ENCODE measurements around the gene NLRP5.

DNA sequence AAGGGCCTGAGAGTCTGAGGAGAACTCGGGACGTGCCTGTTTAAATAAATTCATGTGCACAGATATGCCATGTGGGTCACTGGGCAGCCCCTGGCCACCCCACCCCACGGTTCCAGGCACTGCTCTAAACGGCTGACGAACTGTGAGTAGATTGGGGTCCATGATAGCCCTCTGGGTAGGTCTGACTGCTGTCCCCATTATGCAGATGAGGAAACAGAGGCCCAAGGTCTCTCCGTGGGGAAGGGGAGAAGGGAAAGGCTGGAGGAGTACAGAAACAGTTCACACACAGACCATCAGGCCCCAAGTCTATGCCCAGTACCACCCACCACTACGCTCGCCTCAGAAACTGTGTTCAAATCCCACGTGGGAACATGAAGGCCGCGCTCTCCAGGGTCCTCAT lies 120.4 kb downstream of the NLRP5 start:
- TF ChIP-seq, protein P1, sequence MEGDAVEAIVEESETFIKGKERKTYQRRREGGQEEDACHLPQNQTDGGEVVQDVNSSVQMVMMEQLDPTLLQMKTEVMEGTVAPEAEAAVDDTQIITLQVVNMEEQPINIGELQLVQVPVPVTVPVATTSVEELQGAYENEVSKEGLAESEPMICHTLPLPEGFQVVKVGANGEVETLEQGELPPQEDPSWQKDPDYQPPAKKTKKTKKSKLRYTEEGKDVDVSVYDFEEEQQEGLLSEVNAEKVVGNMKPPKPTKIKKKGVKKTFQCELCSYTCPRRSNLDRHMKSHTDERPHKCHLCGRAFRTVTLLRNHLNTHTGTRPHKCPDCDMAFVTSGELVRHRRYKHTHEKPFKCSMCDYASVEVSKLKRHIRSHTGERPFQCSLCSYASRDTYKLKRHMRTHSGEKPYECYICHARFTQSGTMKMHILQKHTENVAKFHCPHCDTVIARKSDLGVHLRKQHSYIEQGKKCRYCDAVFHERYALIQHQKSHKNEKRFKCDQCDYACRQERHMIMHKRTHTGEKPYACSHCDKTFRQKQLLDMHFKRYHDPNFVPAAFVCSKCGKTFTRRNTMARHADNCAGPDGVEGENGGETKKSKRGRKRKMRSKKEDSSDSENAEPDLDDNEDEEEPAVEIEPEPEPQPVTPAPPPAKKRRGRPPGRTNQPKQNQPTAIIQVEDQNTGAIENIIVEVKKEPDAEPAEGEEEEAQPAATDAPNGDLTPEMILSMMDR (IDR thresholded peaks at IDR 0.05; ENCODE audit: low read depth, low read length): no peak
- TF ChIP-seq, protein P2, sequence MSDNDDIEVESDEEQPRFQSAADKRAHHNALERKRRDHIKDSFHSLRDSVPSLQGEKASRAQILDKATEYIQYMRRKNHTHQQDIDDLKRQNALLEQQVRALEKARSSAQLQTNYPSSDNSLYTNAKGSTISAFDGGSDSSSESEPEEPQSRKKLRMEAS (IDR thresholded peaks at IDR 0.05; ENCODE audit: low read depth, low read length): no peak
- no peak for TF ChIP-seq POLR2A (IDR thresholded peaks at IDR 0.05; ENCODE audit: extremely low read depth, insufficient read length)

All from NB4 (cell line).